ENCODE data around the gene NOS1. TPM values are rescaled to one million over a fixed set of nuclear protein-coding genes. Genes with fewer than 3 reads are reported as not detected.

Gene NOS1
- total RNA-seq, 1 experiment from 2014 or later: 25.2 TPM

- ChIA-PET POLR2A (ENCODE audit: low non-redundant PET) (no interaction called here), CTCF (no interaction called here)
- H3K4me3 ChIP-seq (ENCODE audit: low read depth, low read length, poor library complexity, severe bottlenecking): no peak overlapping the region
- H3K9me3 ChIP-seq (ENCODE audit: low read depth, low read length, poor library complexity, severe bottlenecking): no peaks in the 10 kb centered on the region
- BruUV-seq (replicated peaks): no TSS peak
- no peaks in the 10 kb centered on the region for H3K4me1 ChIP-seq (ENCODE audit: insufficient read depth, low read length, poor library complexity, severe bottlenecking)
- DNase-seq (ENCODE audit: low spot score): no peak
- TF ChIP-seq CTCF (conservative IDR thresholded peaks at IDR 0.05; ENCODE audit: low read depth, low read length) (no peak), EZH2 (IDR thresholded peaks at IDR 0.05; ENCODE audit: borderline replicate concordance, low read depth, low read length, poor library complexity, severe bottlenecking) (no peak)
- peaks cover 5% of the 10 kb centered on the region for H3K36me3 ChIP-seq (ENCODE audit: insufficient read depth, low read length, poor library complexity, severe bottlenecking)
- no peak overlapping the region for H3K27ac ChIP-seq (ENCODE audit: low read depth, low read length, poor library complexity, severe bottlenecking)
- intact Hi-C loops (cut with micrococcal nuclease; ENCODE audit: unreplicated experiment): no loop called here
- H3K27me3 ChIP-seq (replicated peaks; ENCODE audit: insufficient read depth, low read depth, low read length, poor library complexity): no peaks in the 10 kb centered on the region
These were observed 52.0 kb downstream of the NOS1 start for GRCh38 chr12:117309276-117309925.

- H3K27ac ChIP-seq (ENCODE audit: low read depth, low read length, poor library complexity, severe bottlenecking): no peak overlapping the region
- peaks cover 5% of the 10 kb centered on the region for H3K36me3 ChIP-seq (ENCODE audit: insufficient read depth, low read length, poor library complexity, severe bottlenecking)
- no peak for DNase-seq (ENCODE audit: low spot score)
- no peaks in the 10 kb centered on the region for H3K4me1 ChIP-seq (ENCODE audit: insufficient read depth, low read length, poor library complexity, severe bottlenecking)
- no peaks in the 10 kb centered on the region for H3K9me3 ChIP-seq (ENCODE audit: low read depth, low read length, poor library complexity, severe bottlenecking)
- ChIA-PET CTCF (no interaction called here), POLR2A (ENCODE audit: low non-redundant PET) (no interaction called here)
- no peaks in the 10 kb centered on the region for H3K27me3 ChIP-seq (replicated peaks; ENCODE audit: insufficient read depth, low read depth, low read length, poor library complexity)
- H3K4me3 ChIP-seq (ENCODE audit: low read depth, low read length, poor library complexity, severe bottlenecking): no peak overlapping the region
- intact Hi-C loops (cut with micrococcal nuclease; ENCODE audit: unreplicated experiment): no loop called here
- TF ChIP-seq CTCF (conservative IDR thresholded peaks at IDR 0.05; ENCODE audit: low read depth, low read length): no peak
- TF ChIP-seq EZH2 (IDR thresholded peaks at IDR 0.05; ENCODE audit: borderline replicate concordance, low read depth, low read length, poor library complexity, severe bottlenecking): no peak
- BruUV-seq (replicated peaks): no TSS peak
These were observed 61.3 kb downstream of the NOS1 start for GRCh38 chr12:117300174-117300573.

GRCh38 chr12:117298648-117299225 lies 62.7 kb downstream of the NOS1 start:
- no peak for DNase-seq (ENCODE audit: low spot score)
- BruUV-seq (replicated peaks): no TSS peak
- CTCF ChIA-PET: interaction anchor here (0.6 to 0.7 kb wide), 2 partner anchors 542 to 756 kb away, joined by 3 to 4 read pairs; no protein-coding TSS in a partner anchor
- TF ChIP-seq EZH2 (IDR thresholded peaks at IDR 0.05; ENCODE audit: borderline replicate concordance, low read depth, low read length, poor library complexity, severe bottlenecking) (no peak), CTCF (conservative IDR thresholded peaks at IDR 0.05; ENCODE audit: low read depth, low read length) (no peak)
- Histone ChIP-seq H3K36me3 (ENCODE audit: insufficient read depth, low read length, poor library complexity, severe bottlenecking) (peaks cover 8% of the 10 kb centered on the region), H3K27ac (ENCODE audit: low read depth, low read length, poor library complexity, severe bottlenecking) (no peak overlapping the region), H3K27me3 (replicated peaks; ENCODE audit: insufficient read depth, low read depth, low read length, poor library complexity) (no peaks in the 10 kb centered on the region), H3K4me1 (ENCODE audit: insufficient read depth, low read length, poor library complexity, severe bottlenecking) (no peaks in the 10 kb centered on the region), H3K9me3 (ENCODE audit: low read depth, low read length, poor library complexity, severe bottlenecking) (no peaks in the 10 kb centered on the region), H3K4me3 (ENCODE audit: low read depth, low read length, poor library complexity, severe bottlenecking) (no peak overlapping the region)
- POLR2A ChIA-PET (ENCODE audit: low non-redundant PET): no interaction called here
- intact Hi-C loops (cut with micrococcal nuclease; ENCODE audit: unreplicated experiment): no loop called here

Measured in A673 (cell line).